HL-60 (cell line): ENCODE data around the gene SUPT3H.

Experiments used
- CTCF ChIP-seq: IDR thresholded peaks from one replicate; pipeline ENCODE4 v1.5.1; 2011; ENCODE audit warnings: low read length, control low read depth, inconsistent platforms; ENCODE audit not compliant: insufficient read depth
- REST ChIP-seq: IDR thresholded peaks from 2 replicates; pipeline ENCODE4 v1.6.1; 2012; ENCODE audit warnings: low read depth; ENCODE audit not compliant: insufficient replicate concordance

GRCh38 chr6:45231660-45232059, 146.1 kb downstream of the SUPT3H start:
- no peak for TF ChIP-seq CTCF
- TF ChIP-seq REST, result no peak
